ENCODE measurements around the gene IL23R.

GRCh38 chr1:67304023-67304422 lies 137.8 kb downstream of the IL23R start:
- TF ChIP-seq CTCF (IDR thresholded peaks at IDR 0.05) (no peak), POLR2A (IDR thresholded peaks at IDR 0.05) (no peak), EP300 (IDR thresholded peaks at IDR 0.05) (no peak)
